Vagina (tissue), 2 donors: ENCODE results near the gene ADAMTS16.

ENCODE experiments used
- CTCF ChIP-seq, 3 experiments: fragments of 450-650 bp in 2 of 3; fragments of 200-600 bp in 1 of 3; sonication (generic) in 1 of 3; IDR thresholded peaks; one replicate each; pipeline ENCODE4 v1.5.1; 2017 to 2019; ENCODE audit warnings: antibody characterized with exemption in 3 of 3, mild to moderate bottlenecking in 2 of 3, moderate library complexity in 2 of 3
- POLR2A ChIP-seq, 2 donors: fragments of 450-650 bp; IDR thresholded peaks; one replicate each; pipeline ENCODE4 v1.6.1; 2017; ENCODE audit warnings: antibody characterized with exemption in 2 of 2, mild to moderate bottlenecking in 2 of 2, moderate library complexity in 2 of 2
- POLR2AphosphoS5 ChIP-seq, 2 donors: sonication (generic); formaldehyde crosslinking; IDR thresholded peaks; one replicate each; pipeline ENCODE4 v1.9.0; 2017; ENCODE audit warnings: antibody characterized with exemption in 2 of 2, mild to moderate bottlenecking in 2 of 2, low read depth in 1 of 2; ENCODE audit not compliant: insufficient read depth in 1 of 2

GRCh38 chr5:5164163-5164562, 24.0 kb downstream of the ADAMTS16 start:
- TF ChIP-seq CTCF (IDR thresholded peaks at IDR 0.05) (no peak), POLR2A (IDR thresholded peaks at IDR 0.05) (no peak), POLR2AphosphoS5 (IDR thresholded peaks at IDR 0.05; ENCODE audit: insufficient read depth in 1 of 2, low read depth in 1 of 2) (no peak)
